Keratinocyte (primary cell): ENCODE measurements around the gene KIF26A. TPM values are rescaled to one million over a fixed set of nuclear protein-coding genes. Genes with fewer than 3 reads are reported as not detected.
A peak's percentile ranks its signal among the peaks of the same experiment; 100 is the strongest.

Source experiments
- DNase-seq: peaks from one replicate; pipeline ENCODE4 v3.0.0-alpha.2; 2011; ENCODE audit warnings: low read depth, missing footprints, low spot score
- FAIRE-seq: peaks from 2 replicates; lab custom pipeline; 2011; peaks lifted over from hg19 to GRCh38; lab: Jason Lieb, UNC
- H2AFZ ChIP-seq: 2 replicates; pipeline ENCODE4 v1.6.0; 2012; ENCODE audit warnings: low read length, control low read depth, inconsistent platforms; ENCODE audit not compliant: control insufficient read depth
- H3K27ac ChIP-seq: 2 replicates; pipeline ENCODE4 v1.5.1; 2011; ENCODE audit warnings: low read length; ENCODE audit not compliant: control insufficient read depth, insufficient read depth
- H3K27me3 ChIP-seq: 3 replicates; pipeline ENCODE4 v1.6.0; 2011; ENCODE audit warnings: low read length; ENCODE audit not compliant: control insufficient read depth, insufficient read depth; ENCODE audit errors: extremely low read depth
- H3K36me3 ChIP-seq, 2 experiments: 2 replicates in 1 of 2; 3 replicates in 1 of 2; pipeline ENCODE4 v1.5.1; 2011; ENCODE audit warnings: low read length in 2 of 2, mild to moderate bottlenecking in 1 of 2; ENCODE audit not compliant: control insufficient read depth in 2 of 2, insufficient read depth in 2 of 2; ENCODE audit errors: extremely low read depth in 1 of 2
- H3K4me1 ChIP-seq: 3 replicates; pipeline ENCODE4 v1.5.1; 2011; ENCODE audit warnings: low read length; ENCODE audit not compliant: control insufficient read depth, insufficient read depth; ENCODE audit errors: extremely low read depth
- H3K4me2 ChIP-seq: 3 replicates; pipeline ENCODE4 v1.6.0; 2011; ENCODE audit warnings: low read depth, low read length; ENCODE audit not compliant: control insufficient read depth, insufficient read depth; ENCODE audit errors: extremely low read depth
- H3K4me3 ChIP-seq, 3 experiments: fragments of 200-600 bp in 1 of 3; sonication (generic) in 1 of 3; 2 replicates in 2 of 3; 3 replicates in 1 of 3; pipeline ENCODE4 v1.5.1; 2011 to 2016; ENCODE audit warnings: low read length in 3 of 3, mild to moderate bottlenecking in 3 of 3, control low read depth in 2 of 3, inconsistent platforms in 1 of 3, low read depth in 1 of 3, mixed read lengths in 1 of 3, mixed run types in 1 of 3, moderate library complexity in 1 of 3; ENCODE audit not compliant: control insufficient read depth in 2 of 3, insufficient read depth in 2 of 3; ENCODE audit errors: extremely low read depth in 1 of 3
- H3K79me2 ChIP-seq: 2 replicates; pipeline ENCODE4 v1.6.0; 2012; ENCODE audit warnings: low read length; ENCODE audit not compliant: control insufficient read depth, insufficient read depth
- H3K9ac ChIP-seq: 3 replicates; pipeline ENCODE4 v1.6.0; 2011; ENCODE audit warnings: low read length; ENCODE audit not compliant: control insufficient read depth, insufficient read depth; ENCODE audit errors: extremely low read depth
- H3K9me1 ChIP-seq: 3 replicates; pipeline ENCODE4 v1.6.0; 2011; ENCODE audit warnings: low read length; ENCODE audit not compliant: control insufficient read depth, insufficient read depth; ENCODE audit errors: extremely low read depth
- H3K9me3 ChIP-seq: 2 replicates; pipeline ENCODE4 v1.5.1; 2012; ENCODE audit warnings: low read depth, low read length; ENCODE audit not compliant: control insufficient read depth
- H4K20me1 ChIP-seq: 3 replicates; pipeline ENCODE4 v1.6.0; 2011; ENCODE audit warnings: low read length; ENCODE audit not compliant: control insufficient read depth, insufficient read depth; ENCODE audit errors: extremely low read depth
- EZH2 ChIP-seq: IDR thresholded peaks from one replicate; pipeline ENCODE4 v1.6.1; 2012; ENCODE audit warnings: inconsistent platforms, mild to moderate bottlenecking, low read length, moderate library complexity
- dilution Hi-C: fragments of 300-500 bp; cut with MboI; formaldehyde crosslinking; loops from one replicate; pipeline ENCODE4 v1.7.0; 2020; ENCODE audit warnings: low sequenced_read_pairs; ENCODE audit not compliant: extremely low pct_ligation_motif_present
- polyA plus RNA-seq, 5 experiments: library from polyadenylated mRNA; depleted of rRNA in 3 of 5; stranded (reverse) in 3 of 5; stranded (forward) in 1 of 5; unstranded in 1 of 5; fragments of >200 nt; gene quantifications; 1 replicate in 1 of 5; 2 replicates in 3 of 5; 3 replicates in 1 of 5; pipeline versions ENCODE4 v1.2.1 to v1.2.3, GENCODE V29; 2011 to 2012; ENCODE audit warnings: missing spikeins in 2 of 5, low read depth in 1 of 5, low replicate concordance in 1 of 5
- TF ChIP-seq, protein P1 (sequence below), 3 experiments: IDR thresholded peaks in 1 of 3; conservative IDR thresholded peaks in 1 of 3; optimal IDR thresholded peaks in 1 of 3; 2 replicates in 2 of 3; 3 replicates in 1 of 3; pipeline versions ENCODE3 to v1.5.1; 2011; ENCODE audit warnings: low read length in 3 of 3, mild to moderate bottlenecking in 3 of 3, moderate library complexity in 2 of 3, control low read depth in 1 of 3, inconsistent platforms in 1 of 3; ENCODE audit not compliant: insufficient read depth in 2 of 3; ENCODE audit errors: extremely low read depth in 1 of 3

The KIF26A gene
- polyA plus RNA-seq, 1 donor (not counting 4 experiments of a cell fraction or from before 2014, with no cell fraction given): 0.07 TPM

DNA sequence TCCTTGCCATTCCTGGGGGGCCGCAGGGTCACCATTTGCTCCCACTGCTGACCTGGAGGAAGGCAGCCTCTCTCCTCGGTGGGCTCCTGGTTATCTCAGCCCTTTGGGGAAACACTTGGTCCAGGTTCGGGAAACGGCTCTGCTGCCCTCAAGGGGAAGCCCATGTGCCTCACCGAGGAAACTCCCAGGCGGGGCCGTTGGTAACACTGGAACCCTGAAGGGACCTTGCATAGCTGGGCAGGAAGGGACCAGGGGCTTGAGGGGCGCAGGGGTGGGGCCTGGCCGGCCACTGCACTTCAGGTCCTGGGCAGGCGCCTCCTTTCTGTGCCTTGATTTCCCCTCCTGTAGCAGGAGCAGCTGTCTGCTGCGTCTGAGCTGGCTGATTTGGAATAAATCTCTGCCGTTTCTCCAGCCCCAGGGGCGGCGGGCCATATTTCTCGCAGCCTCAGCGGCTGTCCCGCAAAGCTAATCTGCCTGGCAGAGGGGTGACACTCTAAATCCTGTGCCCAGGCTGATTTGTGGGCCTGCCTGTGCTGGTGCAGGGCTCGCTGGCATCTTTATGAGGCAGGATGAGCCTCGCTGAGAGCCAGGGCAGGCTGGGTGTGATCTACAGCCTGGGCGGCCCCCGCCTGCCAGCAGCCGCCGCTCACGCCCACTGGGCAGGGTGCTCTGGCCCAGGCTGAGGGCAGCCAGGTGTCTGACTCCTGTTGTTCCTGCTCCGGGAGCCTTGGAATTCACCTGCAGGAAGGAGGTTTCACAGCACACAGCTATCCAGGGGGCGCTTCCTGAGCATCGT lies 49.7 kb downstream of the KIF26A start:
- TF ChIP-seq EZH2: no peak
- TF ChIP-seq, protein P1, sequence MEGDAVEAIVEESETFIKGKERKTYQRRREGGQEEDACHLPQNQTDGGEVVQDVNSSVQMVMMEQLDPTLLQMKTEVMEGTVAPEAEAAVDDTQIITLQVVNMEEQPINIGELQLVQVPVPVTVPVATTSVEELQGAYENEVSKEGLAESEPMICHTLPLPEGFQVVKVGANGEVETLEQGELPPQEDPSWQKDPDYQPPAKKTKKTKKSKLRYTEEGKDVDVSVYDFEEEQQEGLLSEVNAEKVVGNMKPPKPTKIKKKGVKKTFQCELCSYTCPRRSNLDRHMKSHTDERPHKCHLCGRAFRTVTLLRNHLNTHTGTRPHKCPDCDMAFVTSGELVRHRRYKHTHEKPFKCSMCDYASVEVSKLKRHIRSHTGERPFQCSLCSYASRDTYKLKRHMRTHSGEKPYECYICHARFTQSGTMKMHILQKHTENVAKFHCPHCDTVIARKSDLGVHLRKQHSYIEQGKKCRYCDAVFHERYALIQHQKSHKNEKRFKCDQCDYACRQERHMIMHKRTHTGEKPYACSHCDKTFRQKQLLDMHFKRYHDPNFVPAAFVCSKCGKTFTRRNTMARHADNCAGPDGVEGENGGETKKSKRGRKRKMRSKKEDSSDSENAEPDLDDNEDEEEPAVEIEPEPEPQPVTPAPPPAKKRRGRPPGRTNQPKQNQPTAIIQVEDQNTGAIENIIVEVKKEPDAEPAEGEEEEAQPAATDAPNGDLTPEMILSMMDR (optimal IDR thresholded peaks at IDR 0.05 in 1 of 3, IDR thresholded peaks at IDR 0.05 in 1 of 3, conservative IDR thresholded peaks at IDR 0.05 in 1 of 3; ENCODE audit: extremely low read depth in 1 of 3, insufficient read depth in 2 of 3, low read length in 3 of 3): peak in 2 of 3 experiments; percentile 2 to 8
- Histone ChIP-seq H3K4me2 (no peak overlapping the region), H3K27me3 (peaks cover 23% of the 10 kb centered on the region), H2AFZ (no peak overlapping the region), H3K9ac (no peak overlapping the region), H3K79me2 (no peaks in the 10 kb centered on the region), H3K9me3 (no peaks in the 10 kb centered on the region), H3K27ac (no peak overlapping the region), H3K4me3 (no peak overlapping the region), H3K36me3 (no peaks in the 10 kb centered on the region), H3K9me1 (no peaks in the 10 kb centered on the region), H3K4me1 (peaks cover 2% of the 10 kb centered on the region), H4K20me1 (no peaks in the 10 kb centered on the region)
- FAIRE-seq (no peak), DNase-seq (no peak)
- dilution Hi-C loops: no loop called here

DNA sequence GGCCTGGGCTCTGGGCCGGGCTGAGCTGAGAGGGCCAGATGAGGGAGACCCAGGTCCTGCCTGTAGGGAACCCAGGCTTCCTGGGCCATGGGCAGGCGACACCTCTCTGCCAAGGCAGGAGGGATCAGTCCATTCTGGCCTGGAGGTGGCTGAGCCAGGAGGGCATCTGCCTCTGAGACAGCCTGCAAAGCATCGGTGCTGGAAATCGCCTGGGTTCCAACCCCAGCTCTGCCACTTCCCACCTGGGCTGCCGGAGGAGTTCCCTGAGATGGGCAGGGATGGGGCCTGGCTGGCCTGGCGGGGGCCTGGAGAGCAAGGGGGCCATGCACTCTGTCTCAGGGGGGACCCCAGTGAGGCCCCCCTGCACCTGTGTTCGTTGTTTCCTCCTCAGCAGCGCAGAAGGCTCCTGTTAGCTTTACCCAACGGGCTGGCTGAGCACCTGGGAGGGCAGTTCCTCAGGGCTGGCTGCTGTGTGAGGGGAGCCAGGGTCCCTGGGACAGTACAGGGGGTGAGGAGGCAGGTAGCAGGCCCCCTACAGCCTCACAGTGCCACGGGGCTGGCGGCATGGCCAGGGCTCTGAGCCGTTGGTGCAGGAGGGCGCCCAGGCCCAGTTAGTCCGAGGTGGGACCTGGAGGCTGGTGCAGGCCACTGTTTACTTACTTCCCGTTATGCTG lies 50.5 kb downstream of the KIF26A start:
- TF ChIP-seq, protein P1 (optimal IDR thresholded peaks at IDR 0.05 in 1 of 3, IDR thresholded peaks at IDR 0.05 in 1 of 3, conservative IDR thresholded peaks at IDR 0.05 in 1 of 3; ENCODE audit: extremely low read depth in 1 of 3, insufficient read depth in 2 of 3, low read length in 3 of 3): no peak
- peak; percentile 60 for TF ChIP-seq EZH2
- no peaks in the 10 kb centered on the region for H3K79me2 ChIP-seq
- no peak overlapping the region for H2AFZ ChIP-seq
- FAIRE-seq: no peak
- no peaks in the 10 kb centered on the region for H4K20me1 ChIP-seq
- no peak overlapping the region for H3K4me3 ChIP-seq
- no peaks in the 10 kb centered on the region for H3K9me1 ChIP-seq
- H3K9me3 ChIP-seq: no peaks in the 10 kb centered on the region
- H3K27ac ChIP-seq: no peak overlapping the region
- H3K9ac ChIP-seq: no peak overlapping the region
- H3K4me2 ChIP-seq: no peak overlapping the region
- peaks cover 2% of the 10 kb centered on the region for H3K4me1 ChIP-seq
- H3K27me3 ChIP-seq: peaks cover 28% of the 10 kb centered on the region
- H3K36me3 ChIP-seq: no peaks in the 10 kb centered on the region
- DNase-seq: no peak
- dilution Hi-C loops: no loop called here
